ENCODE measurements around the gene STAB1.

STAB1 gene

GRCh38 chr3:52537165-52537620 lies 42.1 kb downstream of the STAB1 start:
- ATAC-seq: no peak

DNA sequence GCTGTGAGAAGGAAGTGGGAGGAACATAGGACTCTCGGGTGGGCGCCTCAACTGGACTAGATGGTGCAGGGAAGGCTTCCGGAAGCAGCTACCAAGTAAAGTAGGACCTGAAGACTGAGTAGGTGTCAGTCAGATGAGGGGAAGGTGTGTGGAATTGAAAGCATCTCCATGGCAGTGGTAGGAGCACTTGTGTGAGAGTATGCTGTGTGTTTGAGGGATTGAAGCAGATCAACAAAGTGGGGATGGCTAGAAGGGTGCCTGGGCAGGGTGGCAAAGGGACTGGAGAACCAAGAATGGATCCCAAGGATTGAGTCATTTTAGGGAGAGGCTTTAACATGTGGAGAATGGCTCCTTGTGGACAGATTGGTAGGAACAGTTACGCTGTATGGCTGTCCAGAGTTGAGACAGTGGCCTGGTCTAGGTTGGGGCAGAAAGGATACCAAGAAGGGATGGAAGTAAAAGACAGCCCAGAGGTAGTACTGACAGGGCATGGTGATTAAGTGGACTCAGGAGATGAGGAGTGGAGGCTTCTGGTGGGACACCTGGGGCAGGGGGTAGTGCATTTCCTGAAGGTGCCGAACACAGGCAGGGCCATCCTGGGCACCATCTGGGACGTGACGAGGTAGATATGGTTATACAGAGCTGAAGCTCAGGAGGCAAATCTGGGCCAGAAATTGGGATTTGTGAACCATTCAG lies 42.7 kb downstream of the STAB1 start:
- no peak for ATAC-seq

DNA sequence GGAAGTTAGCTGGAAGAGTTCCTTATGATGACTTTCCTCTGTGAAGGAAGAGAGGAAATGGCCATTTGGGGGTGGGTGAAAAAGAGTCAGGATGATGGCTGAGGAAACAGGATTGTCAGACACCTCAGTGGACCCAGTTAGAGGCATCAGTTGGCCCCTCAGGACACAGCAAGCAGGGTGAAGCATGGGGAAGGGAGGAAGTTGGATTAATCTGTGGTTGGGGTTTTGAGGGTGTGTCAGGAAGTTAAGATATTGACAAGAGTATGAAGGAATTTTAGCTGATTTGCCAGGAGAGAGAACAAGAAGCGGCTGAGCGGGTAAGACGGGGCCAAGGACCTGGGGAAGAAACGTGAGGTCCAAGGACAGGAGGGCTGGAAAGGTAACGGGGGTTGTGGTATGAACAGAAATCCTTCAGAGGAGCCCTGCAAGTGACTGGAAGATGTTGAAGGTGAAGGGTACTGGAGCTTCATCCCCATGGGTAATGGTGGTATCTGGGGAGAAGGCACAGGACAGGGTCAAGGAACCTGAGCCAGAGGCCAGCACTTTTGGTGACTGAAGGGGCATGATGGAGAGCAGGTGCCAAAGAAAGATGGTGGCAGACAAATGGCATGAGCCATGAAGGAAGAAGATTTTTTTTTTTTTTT lies 44.0 kb downstream of the STAB1 start:
- ATAC-seq: no peak

GRCh38 chr3:52541050-52541449 lies 45.9 kb downstream of the STAB1 start:
- no peak for ATAC-seq

GRCh38 chr3:52544937-52545336 lies 49.8 kb downstream of the STAB1 start:
- ATAC-seq: no peak

DNA sequence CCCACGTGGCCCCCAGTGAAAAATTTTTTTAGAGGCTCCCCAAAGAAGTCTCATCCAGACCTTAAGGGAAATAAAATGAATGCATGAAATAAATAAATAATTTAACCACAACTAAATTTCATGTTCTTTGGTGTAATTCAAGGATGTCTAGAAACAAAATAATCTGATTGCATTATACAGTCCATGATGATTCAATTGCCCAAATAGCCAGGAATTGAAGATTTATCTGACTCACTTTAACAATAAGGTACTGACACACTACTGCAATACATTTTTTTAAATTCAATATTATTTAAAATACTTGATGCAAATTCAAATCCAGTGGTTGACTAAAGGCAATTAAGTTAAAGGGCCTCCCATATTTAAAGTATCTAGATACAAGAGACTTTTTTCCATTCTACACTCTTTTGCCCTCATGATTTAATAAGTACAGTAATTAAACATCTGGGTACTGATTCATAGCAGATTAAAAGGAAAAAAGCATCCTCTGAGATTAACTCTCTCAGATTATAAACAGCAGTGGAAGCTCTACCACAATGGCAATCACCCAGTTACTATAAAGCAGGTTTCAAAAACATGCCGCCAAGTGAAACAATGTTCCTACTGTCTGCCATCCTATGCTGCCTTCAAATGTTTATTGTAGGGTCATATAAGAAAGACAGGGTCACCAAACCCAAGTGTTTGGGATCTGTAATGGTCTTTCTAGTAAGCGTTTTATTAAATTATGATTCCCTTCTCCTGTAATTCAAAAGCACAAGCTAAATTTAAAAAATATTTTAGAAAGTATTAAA lies 51.2 kb downstream of the STAB1 start:
- no peak for ATAC-seq

- ATAC-seq: no peak
These were observed 52.0 kb downstream of the STAB1 start for GRCh38 chr3:52547143-52547542.

- no peak for ATAC-seq
These were observed 56.0 kb downstream of the STAB1 start for GRCh38 chr3:52551118-52551517.

- no peak for ATAC-seq
These were observed 57.0 kb downstream of the STAB1 start for GRCh38 chr3:52552089-52552488.

DNA sequence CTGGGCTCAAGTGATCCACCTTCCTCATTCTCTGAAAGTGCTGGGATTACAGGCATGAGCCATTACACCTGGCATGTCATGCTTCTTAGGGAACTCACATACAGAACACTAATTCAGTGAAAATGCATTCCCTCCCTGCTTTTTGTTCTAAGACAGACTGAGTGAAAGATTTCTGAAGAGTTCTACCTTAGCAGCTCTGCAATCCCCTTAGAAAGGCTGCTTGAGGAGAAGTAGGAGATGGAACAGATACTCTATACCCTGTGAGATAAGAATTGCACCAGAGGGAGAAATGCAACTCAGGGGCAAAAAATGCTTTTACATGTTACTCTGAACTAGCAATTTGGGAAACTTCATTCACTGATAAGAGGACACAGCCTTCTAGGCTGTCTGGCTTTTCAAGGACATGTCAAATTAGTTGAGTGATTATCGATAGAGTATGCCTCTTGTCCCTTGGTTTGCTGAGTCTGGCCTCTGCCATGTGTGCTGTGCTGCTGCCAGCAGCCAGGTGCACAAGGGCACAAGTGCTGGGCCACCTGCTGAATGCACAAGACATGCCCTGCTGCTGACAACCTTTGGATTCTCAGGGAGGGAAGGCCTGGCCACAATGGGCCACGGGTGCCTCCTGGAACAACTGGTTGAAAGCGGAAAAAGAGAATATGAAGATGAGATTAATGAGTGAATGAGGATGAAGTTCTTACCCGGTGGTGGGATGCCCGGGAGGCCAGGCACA lies 59.1 kb downstream of the STAB1 start:
- ATAC-seq: no peak

DNA sequence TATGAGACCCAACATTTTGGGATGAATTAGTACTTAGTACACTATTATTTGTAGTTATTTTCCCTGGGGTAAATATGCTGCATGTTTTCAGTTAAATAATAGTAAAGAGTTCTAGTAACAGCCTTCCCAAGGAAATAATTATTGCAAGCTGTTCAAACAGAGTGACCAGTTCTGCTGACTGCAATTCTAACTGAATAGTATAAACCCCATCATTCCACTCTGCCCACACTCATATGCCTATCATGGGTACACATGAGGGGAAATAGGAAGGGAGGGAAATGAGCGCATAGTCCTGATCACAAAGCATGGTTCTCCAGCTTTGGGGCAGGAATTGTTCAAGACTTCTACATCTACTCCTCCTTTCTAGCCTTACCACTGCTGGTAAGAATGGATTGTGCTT lies 59.9 kb downstream of the STAB1 start:
- no peak for ATAC-seq

- ATAC-seq: no peak
These were observed 62.1 kb downstream of the STAB1 start for GRCh38 chr3:52557011-52557960.

DNA sequence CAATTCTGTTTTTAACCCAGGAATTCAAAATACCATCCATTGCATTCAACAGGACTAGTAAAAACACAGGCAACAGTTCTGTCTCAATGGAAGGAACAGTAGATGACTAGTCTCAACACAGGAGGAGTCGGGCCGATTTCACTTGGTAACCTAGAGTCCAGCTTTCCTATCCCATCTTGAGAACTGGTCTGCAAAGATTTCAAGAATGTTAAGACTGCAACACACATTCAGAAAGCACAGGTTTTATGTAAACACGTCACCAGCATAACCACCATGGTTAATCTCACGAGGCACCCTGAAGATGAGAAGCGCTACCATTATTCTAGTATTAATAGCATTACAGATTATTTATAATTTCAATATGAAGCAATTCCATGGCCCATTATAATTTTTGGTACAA lies 63.3 kb downstream of the STAB1 start:
- no peak for ATAC-seq

GRCh38 chr3:52561028-52561747 lies 66.0 kb downstream of the STAB1 start:
- no peak for ATAC-seq

DNA sequence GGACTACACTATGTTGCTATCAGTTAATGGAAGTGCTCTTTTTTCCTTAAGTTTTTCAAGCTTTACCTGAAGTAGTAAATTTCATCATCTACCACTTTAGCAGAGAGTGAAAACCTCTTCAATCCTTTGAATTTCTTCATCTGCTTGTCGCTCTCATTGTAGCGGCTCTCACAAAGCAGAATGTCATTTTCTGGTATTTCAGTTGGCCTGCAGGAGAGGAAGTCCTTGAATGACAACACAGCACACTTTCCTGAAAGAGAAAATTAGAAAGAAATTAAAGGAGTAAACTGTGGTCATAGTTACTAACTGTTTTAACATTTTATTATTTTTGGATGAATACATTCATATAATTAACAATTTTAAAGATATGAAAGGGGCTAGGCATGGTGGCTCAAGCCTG lies 68.8 kb downstream of the STAB1 start:
- no peak for ATAC-seq

DNA sequence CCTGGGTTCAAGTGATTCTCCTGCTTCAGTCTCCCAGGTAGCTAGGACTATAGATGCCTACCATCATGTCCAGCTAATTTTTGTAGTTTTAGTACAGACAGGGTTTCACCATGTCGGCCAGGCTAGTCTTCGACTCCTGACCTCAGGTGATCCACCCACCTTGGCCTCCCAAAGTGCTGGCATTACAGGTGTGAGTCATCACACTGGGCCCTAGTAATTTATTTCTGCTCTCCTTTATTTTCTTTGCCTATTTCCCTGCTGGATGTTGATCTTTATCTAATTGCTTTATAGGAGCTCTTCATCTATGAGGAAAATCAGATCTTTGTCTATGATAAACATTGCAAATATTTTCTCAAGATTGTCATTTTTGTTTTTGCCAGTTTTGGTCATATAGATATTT lies 72.9 kb downstream of the STAB1 start:
- ATAC-seq: no peak

DNA sequence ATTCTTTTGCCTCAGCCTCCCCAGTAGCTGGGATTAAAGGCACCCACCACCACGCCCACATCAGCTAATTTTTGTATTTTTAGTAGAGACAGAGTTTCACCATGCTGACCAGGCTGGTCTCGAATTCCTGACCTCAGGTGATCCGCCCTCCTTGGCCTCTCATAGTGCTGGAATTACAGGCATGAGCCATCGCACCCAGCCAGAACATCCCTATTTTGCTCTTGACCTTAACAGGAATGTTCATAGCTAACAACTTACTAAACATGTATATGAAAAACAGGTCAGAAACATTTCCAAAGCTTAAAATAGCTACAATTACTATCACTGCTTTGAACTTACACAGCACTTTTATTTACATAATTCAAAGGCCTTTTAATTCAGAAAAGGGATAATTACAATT lies 74.9 kb downstream of the STAB1 start:
- ATAC-seq: no peak

- no peak for ATAC-seq
These were observed 77.1 kb downstream of the STAB1 start for GRCh38 chr3:52572221-52572620.
